ENCODE measurements around the gene LCLAT1.

The LCLAT1 gene

DNA sequence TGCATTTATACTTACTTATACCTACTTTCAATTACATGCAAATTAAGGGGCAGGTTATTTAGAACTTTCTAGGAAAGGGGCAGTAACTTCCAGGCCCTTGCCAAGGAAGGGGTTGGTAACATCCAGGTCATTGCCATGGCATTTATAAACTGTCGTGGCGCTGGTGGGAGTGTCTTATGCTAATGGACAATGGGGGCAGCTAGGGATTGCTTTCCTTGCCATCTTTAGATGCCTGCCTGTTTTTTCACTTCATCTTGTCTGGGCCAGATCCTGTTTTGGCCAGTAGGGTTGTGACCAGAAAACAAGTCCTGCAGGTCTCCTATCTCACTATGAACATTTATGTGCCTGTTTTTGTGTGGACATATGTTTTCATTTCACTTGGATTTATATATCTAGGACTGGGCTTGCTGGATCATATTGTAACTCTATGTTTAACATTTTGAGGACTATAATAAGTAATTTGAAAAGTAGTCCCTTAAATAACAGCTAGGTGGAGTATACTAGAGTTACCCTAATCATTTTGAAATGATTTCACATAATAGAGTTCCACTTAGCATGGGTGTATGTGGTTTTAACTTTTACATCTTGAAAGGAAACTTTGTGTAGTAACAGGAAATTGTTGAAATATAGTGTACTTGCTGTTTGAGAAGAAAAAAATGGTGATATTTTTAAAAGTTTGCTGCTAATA lies 56.1 kb downstream of the LCLAT1 start:
- TF ChIP-seq GATA2 (IDR thresholded peaks at IDR 0.05; ENCODE audit: low read depth, low read length) (no peak), GATA3 (IDR thresholded peaks at IDR 0.05; ENCODE audit: low read depth, low read length) (no peak)

DNA sequence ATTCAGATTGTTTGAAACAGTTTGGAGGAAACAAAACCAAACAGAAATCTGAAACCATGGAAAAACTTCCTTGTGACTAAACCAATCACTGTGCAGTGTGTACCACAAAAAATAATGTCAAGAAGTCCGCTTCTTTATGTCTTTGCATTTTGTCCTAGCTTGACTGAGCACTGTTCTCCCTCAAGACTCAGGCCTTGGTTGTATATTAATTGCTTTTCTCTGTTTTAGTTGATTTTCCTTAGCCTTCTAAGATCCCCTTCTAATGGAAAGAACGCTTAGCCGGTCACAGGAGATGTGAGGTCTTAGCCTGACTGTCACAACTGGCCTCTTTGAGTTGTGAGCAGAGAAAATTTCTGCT lies 56.6 kb downstream of the LCLAT1 start:
- no peak for TF ChIP-seq GATA3 (IDR thresholded peaks at IDR 0.05; ENCODE audit: low read depth, low read length)
- TF ChIP-seq GATA2 (IDR thresholded peaks at IDR 0.05; ENCODE audit: low read depth, low read length): no peak

DNA sequence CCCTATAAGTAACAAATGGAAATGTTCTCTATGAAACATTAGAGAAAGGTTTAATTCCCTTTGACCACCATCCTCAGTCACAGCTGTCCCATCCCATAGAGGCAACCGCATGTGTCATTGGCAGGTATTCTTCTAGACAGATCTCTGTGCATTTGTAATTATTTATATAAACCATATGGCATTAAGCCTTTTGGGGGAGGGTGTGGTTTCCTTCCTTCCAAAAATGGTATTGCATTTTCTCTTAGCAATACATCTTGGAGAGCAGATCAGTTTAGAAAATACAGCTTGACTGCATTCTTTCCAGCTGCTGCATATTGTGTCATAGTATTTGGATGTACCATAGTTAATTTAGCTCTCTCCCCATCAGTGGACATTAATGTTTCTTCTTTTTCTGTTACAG lies 57.7 kb downstream of the LCLAT1 start:
- TF ChIP-seq GATA3 (IDR thresholded peaks at IDR 0.05; ENCODE audit: low read depth, low read length): no peak
- no peak for TF ChIP-seq GATA2 (IDR thresholded peaks at IDR 0.05; ENCODE audit: low read depth, low read length)

DNA sequence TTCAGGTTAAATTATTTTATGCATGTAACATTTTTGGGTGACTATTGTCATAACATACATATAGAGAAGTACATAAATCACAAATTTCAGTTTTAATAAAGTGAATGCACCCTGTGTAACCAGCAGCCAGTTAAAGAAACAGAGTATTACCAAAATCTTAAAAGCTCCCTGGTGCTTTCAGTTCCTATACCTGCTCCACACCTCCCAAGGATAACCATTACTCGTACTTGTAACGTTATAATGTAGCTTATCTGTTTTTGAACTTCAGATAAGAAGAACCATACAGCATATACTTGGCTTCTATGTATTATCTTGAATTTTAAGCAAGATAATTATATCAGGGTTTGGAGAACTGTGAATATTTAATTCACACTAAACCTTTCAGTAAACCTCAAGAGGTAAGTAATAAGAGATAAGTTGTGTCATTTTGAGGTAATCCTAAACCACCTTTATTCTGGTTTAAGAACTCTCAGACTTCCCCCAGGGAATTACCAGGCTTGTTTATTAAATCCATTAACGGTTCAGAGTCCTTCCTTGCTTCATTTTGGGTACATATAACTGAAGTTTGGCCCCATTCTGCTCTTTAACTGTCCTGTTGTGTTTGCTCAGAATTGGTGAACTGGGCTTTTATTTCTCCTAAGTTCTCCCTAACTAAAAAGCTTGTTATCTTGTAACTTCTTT lies 58.6 kb downstream of the LCLAT1 start:
- TF ChIP-seq GATA3 (IDR thresholded peaks at IDR 0.05; ENCODE audit: low read depth, low read length): no peak
- no peak for TF ChIP-seq GATA2 (IDR thresholded peaks at IDR 0.05; ENCODE audit: low read depth, low read length)

DNA sequence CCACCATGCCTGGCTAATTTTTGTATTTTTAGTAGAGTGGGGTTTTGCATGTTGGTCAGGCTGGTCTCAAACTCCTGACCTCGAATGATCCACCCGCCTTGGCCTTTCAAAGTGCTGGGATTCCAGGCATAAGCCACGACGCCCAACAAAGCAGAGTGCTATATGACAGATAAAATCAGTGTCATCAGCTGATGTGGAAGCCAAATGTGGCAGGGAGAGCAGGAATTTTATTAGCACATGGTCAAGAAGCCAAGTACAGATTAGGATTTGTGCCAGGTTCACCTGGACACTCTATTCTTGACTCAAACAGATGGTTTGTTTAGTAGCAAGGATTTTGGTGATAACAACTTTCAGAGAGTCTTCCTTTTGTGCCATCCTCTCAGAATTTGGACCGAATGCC lies 62.7 kb downstream of the LCLAT1 start:
- TF ChIP-seq GATA2 (IDR thresholded peaks at IDR 0.05; ENCODE audit: low read depth, low read length) (no peak), GATA3 (IDR thresholded peaks at IDR 0.05; ENCODE audit: low read depth, low read length) (no peak)

DNA sequence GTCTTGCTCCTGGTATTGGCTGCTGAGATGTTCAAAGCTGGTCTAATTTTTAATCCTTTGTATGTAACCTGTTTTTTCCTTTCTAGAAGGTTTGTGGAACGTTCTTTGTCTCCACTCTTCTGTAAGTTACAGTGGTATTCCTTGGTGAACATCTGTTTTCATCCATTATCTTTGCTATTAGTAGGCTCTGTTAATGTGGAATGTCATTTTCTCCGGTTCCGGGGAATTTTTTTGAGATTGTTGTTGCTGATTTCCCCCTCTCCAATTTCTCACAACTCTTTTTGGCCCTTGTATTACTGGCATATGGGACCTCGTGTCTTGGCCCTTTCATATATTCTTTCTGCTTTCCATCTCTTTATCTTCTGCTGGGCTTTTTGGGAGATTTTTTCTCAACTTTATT lies 63.4 kb downstream of the LCLAT1 start:
- TF ChIP-seq GATA3 (IDR thresholded peaks at IDR 0.05; ENCODE audit: low read depth, low read length) (no peak), GATA2 (IDR thresholded peaks at IDR 0.05; ENCODE audit: low read depth, low read length) (no peak)

DNA sequence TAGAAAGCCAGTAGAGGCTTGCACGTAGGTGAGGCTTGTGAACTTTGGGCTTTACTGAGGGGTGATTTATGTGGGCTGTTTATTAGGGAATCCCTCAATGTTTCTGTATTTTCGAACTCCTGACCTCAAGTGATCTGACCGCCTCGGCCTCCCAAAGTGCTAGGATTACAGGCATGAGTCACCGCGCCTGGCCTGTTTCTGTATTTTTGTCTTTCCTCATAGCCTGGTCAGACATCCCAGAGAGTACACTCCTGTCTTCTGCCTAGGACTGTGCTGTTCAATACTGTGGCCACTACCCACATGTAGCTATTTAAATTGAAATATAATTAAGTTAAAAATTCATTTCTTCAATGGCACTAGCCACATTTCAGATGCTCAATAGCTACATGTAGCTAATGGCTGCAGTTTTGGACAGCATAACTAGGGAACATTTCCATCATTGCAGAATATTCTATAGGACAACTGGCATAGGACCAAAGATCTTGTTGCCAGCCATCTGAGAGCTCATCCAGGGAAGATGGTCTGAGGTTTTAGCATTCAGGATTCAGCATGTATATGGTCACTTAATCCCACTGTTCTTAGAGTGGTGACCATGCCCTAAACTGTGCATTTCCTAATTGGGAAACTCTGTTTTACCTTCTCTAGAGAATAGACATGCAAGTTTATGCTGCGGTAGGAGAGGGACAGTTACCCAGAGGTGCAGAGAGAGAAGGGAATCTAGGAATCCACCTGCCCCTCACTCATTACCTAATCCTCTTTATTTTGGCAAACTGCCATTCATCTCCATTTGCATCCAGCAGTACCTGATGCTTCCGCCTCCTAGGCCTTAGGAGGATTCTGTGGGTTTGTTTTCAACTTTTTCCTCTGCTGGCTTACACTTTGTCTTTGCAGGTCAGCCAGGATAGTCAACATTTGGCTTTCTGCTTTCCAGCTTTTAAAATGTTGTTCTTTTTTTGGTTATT lies 64.4 kb downstream of the LCLAT1 start:
- TF ChIP-seq GATA2 (IDR thresholded peaks at IDR 0.05; ENCODE audit: low read depth, low read length): no peak
- no peak for TF ChIP-seq GATA3 (IDR thresholded peaks at IDR 0.05; ENCODE audit: low read depth, low read length)

DNA sequence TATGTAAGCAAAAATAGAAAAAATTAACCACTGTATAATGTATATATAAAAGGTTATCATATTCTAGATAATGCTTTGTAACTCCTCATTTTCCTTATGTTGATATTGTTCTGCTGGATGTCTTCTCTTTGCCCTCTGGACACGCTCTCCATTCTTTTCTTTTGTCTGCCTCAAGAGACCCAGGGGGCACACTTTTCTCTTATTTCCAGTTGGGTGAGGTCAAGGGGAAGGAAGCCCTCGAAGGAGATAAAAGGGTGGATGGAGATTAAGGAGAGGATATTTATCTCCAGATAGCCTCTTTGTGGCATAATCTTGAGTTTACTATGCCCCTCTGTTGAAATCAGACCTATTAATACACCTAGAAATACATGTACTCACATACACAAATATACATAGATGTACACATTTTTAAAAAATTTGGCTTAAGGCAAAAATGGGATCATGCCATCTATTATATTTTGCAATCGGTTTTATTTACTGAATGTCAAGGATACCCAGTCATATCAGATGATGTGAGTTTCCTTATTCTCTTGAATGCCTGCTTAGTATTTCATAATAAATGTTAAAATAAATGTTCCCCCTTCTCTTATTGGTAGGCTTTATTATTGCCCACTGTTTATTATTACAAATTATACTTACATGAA lies 65.3 kb downstream of the LCLAT1 start:
- TF ChIP-seq GATA2 (IDR thresholded peaks at IDR 0.05; ENCODE audit: low read depth, low read length) (no peak), GATA3 (IDR thresholded peaks at IDR 0.05; ENCODE audit: low read depth, low read length) (no peak)

DNA sequence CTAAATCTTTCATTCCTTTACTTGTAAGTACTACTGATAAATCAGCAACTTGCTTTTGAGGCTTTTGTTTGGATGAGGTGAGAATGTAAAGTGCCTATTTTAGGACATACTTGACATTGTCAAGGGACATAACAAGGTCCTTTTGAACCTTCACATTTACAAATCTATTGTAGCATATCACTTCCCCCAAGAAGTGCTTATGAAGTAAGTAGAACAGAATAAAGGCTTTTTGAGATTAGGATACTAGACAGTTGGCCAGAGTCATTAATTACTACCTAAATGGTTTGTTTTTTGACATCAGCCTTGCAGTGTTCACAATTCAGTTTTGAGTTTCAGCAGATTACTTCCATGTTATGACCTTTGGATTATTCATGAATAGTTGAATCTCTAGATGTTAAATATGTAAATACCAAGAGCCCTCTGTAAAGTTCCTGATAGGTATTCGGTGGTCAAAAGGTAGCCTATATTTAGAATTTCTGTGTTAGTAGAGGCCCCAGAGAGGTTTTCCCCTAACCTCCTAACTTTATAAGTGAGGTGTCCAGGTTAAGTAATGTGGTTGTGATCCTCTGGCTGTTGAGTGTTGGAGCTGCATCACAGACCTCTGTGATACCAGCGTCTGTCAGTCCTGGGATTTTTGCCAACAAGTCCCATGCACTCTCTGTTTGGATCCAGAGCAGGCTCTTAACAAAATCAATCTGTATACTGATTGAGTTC lies 67.2 kb downstream of the LCLAT1 start:
- no peak for TF ChIP-seq GATA2 (IDR thresholded peaks at IDR 0.05; ENCODE audit: low read depth, low read length)
- TF ChIP-seq GATA3 (IDR thresholded peaks at IDR 0.05; ENCODE audit: low read depth, low read length): no peak

DNA sequence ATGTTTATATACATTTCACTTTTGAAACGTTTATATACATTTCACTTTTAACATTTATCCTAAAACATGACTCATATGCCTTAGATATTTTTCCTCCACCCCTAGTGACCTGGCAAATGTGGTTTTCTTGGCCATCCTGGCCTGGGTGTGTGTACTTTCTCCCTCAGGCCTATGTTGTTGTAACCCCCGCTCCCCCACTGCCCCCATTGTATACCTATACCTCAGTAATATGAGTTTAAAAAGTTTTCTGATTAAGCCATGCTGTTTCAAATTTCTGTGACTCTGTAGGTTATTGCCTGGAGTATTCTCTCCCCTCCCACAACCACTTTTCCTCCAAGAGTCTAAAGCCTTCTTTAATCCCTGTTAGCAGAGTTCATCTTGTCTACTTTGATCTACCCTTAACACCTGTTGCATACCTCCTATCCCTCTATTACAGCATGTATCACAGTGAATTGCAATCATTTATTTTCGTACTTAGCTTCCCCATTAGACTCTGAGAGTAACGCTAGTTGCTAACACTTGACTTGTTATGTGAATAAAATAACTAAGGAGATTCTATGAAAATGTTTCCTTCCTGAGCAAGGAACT lies 67.9 kb downstream of the LCLAT1 start:
- TF ChIP-seq GATA3 (IDR thresholded peaks at IDR 0.05; ENCODE audit: low read depth, low read length): no peak
- TF ChIP-seq GATA2 (IDR thresholded peaks at IDR 0.05; ENCODE audit: low read depth, low read length): no peak

DNA sequence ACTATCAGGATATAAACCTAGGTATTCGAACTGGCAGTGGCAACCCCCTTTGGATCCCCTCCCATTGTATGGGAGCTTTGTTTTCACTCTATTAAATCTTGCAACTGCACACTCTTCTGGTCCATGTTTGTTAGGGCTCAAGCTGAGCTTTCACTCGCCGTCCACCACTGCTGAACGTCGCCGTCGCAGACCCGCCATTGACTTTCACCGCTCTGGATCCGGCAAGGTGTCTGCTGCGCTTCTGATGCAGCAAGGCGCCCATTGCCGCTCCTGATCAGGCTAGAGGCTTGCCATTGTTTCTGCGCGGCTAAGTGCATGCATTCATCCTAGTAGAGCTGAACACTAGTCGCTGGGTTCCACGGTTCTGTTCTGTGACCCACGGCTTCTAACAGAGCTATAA lies 69.1 kb downstream of the LCLAT1 start:
- TF ChIP-seq GATA3 (IDR thresholded peaks at IDR 0.05; ENCODE audit: low read depth, low read length) (no peak), GATA2 (IDR thresholded peaks at IDR 0.05; ENCODE audit: low read depth, low read length) (no peak)

DNA sequence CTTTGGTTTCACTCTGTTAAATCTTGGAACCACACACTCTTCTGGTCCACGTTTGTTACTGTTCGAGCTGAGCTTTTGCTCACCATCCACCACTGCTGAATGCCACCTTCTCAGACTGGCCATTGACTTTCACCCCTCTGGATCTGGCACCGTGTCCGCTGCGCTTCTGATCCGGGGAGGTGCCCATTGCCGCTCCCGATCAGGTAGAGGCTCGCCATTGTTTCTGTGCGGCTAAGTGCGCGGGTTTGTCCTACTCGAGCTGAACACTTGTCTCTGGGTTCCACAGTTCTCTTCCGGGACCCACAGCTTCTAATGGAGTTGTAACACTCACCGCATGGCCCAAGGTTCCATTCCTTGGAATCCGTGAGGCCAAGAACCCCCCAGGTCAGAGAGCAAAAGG lies 72.8 kb downstream of the LCLAT1 start:
- TF ChIP-seq GATA3 (IDR thresholded peaks at IDR 0.05; ENCODE audit: low read depth, low read length) (no peak), GATA2 (IDR thresholded peaks at IDR 0.05; ENCODE audit: low read depth, low read length) (no peak)

DNA sequence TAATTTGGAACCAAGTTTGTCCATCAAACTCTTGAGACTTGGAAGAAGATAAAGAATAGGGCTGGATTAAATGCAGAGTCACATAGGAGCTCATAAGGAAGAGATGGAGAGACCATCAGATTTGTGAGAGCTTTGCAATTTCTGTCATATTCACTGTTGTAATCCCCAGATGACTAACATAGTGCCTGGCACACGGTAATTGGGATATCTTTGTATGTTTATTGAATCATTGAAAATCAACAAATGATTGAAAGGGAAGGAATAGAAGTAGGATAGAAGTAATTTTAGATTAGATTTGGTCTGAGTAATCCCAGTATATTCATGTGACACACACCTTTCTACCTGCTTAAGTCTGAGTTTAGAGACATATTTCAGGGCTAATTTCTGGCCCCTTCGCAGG lies 75.4 kb downstream of the LCLAT1 start:
- TF ChIP-seq GATA3 (IDR thresholded peaks at IDR 0.05; ENCODE audit: low read depth, low read length) (no peak), GATA2 (IDR thresholded peaks at IDR 0.05; ENCODE audit: low read depth, low read length) (no peak)

Measured in SH-SY5Y (cell line).